HepG2 (cell line): Measurements from ENCODE around the gene PCNA. TPM values are rescaled to one million over a fixed set of nuclear protein-coding genes. Genes with fewer than 3 reads are reported as not detected.

Source experiments
- ARID3A ChIP-seq: IDR thresholded peaks from 2 replicates; pipeline ENCODE4 v1.6.1; 2012; ENCODE audit warnings: low read depth, low read length, improper control_type of control experiment
- ARNT2 ChIP-seq: sonication (generic); formaldehyde crosslinking; IDR thresholded peaks from 2 replicates; pipeline ENCODE4 v1.8.0; 2022; ENCODE audit warnings: mild to moderate bottlenecking, low read depth, missing genetic modification reagents, moderate library complexity
- CREB3 ChIP-seq: sonication (generic); formaldehyde crosslinking; IDR thresholded peaks from 2 replicates; pipeline ENCODE4 v1.5.0; 2020; ENCODE audit warnings: missing genetic modification reagents
- GMEB2 ChIP-seq: IDR thresholded peaks from 2 replicates; pipeline ENCODE4 v1.6.1; 2016; ENCODE audit warnings: missing biosample characterization, missing genetic modification reagents, low read depth
- GPN1 ChIP-seq: sonication (generic); formaldehyde crosslinking; IDR thresholded peaks from 2 replicates; pipeline ENCODE4 v1.5.1; 2020; ENCODE audit warnings: missing genetic modification reagents, borderline replicate concordance
- IKZF5 ChIP-seq: IDR thresholded peaks from 2 replicates; pipeline ENCODE4 v1.6.1; 2018; ENCODE audit warnings: missing genetic modification reagents, mild to moderate bottlenecking, missing compliant biosample characterization
- KDM6A ChIP-seq: IDR thresholded peaks from 2 replicates; pipeline ENCODE4 v1.6.1; 2016; ENCODE audit warnings: low read depth
- MAF1 ChIP-seq: sonication (generic); formaldehyde crosslinking; IDR thresholded peaks from 2 replicates; pipeline ENCODE4 v1.5.0; 2020; ENCODE audit warnings: missing genetic modification reagents, borderline replicate concordance
- SETDB1 ChIP-seq: sonication (generic); formaldehyde crosslinking; IDR thresholded peaks from 2 replicates; pipeline ENCODE4 v1.5.1; 2020; ENCODE audit warnings: missing genetic modification reagents, mild to moderate bottlenecking, borderline replicate concordance
- SMARCE1 ChIP-seq: fragments of 450-650 bp; IDR thresholded peaks from 2 replicates; pipeline ENCODE4 v1.6.1; 2017; ENCODE audit warnings: borderline replicate concordance
- ZBED4 ChIP-seq: sonication (generic); formaldehyde crosslinking; IDR thresholded peaks from 2 replicates; pipeline ENCODE4 v1.4.0; 2020; ENCODE audit warnings: missing genetic modification reagents, borderline replicate concordance
- ZBTB7A ChIP-seq: sonication (generic); formaldehyde crosslinking; IDR thresholded peaks from 2 replicates; pipeline ENCODE4 v1.8.0; 2022; ENCODE audit warnings: mild to moderate bottlenecking, missing genetic modification reagents
- ZNF230 ChIP-seq: sonication (generic); formaldehyde crosslinking; IDR thresholded peaks from 2 replicates; pipeline ENCODE4 v1.4.0; 2020; ENCODE audit warnings: mild to moderate bottlenecking, missing genetic modification reagents
- ZNF451 ChIP-seq: sonication (generic); formaldehyde crosslinking; IDR thresholded peaks from 2 replicates; pipeline ENCODE4 v1.5.0; 2020; ENCODE audit warnings: mild to moderate bottlenecking, missing genetic modification reagents
- ZNF724P ChIP-seq: sonication (generic); formaldehyde crosslinking; IDR thresholded peaks from 2 replicates; pipeline ENCODE4 v1.8.0; 2022; ENCODE audit warnings: missing genetic modification reagents, borderline replicate concordance
- ZNF761 ChIP-seq: sonication (generic); formaldehyde crosslinking; conservative IDR thresholded peaks from 2 replicates; pipeline ENCODE4 v1.4.0; 2020; ENCODE audit warnings: mild to moderate bottlenecking, missing genetic modification reagents
- ZNF768 ChIP-seq: sonication (generic); formaldehyde crosslinking; IDR thresholded peaks from 2 replicates; pipeline ENCODE4 v1.4.0; 2020; ENCODE audit warnings: missing genetic modification reagents
- ZNF788 ChIP-seq: sonication (generic); formaldehyde crosslinking; IDR thresholded peaks from 2 replicates; pipeline ENCODE4 v1.5.0; 2020; ENCODE audit warnings: mild to moderate bottlenecking, missing genetic modification reagents, borderline replicate concordance
- ZNF800 ChIP-seq: sonication (generic); formaldehyde crosslinking; IDR thresholded peaks from 2 replicates; pipeline ENCODE4 v1.4.0; 2020; ENCODE audit warnings: missing genetic modification reagents
- polyA plus RNA-seq, 8 experiments: library from polyadenylated mRNA; depleted of rRNA in 3 of 8; stranded (reverse) in 7 of 8; unstranded in 1 of 8; fragments of >200 nt; fragmentation: Illumina TruSeq in 4 of 8; extraction: Trizol in 4 of 8; gene quantifications; 2 replicates each; pipeline versions ENCODE4 v1.2.1 to v1.2.3, GENCODE V29; 2011 to 2016; ENCODE audit warnings: low read depth in 4 of 8, missing spikeins in 1 of 8, mixed read lengths in 1 of 8; ENCODE audit not compliant: insufficient read depth in 1 of 8
- total RNA-seq, 5 experiments: library from RNA; depleted of rRNA; stranded (reverse); fragments of >200 nt; fragmentation: Illumina TruSeq; extraction: Trizol; gene quantifications; 2 replicates each; pipeline ENCODE4 v1.2.3, GENCODE V29; 2016; ENCODE audit warnings: low read depth in 1 of 5

The PCNA gene
- total and polyA plus RNA-seq, 2 of the 13 experiments (the other 11 are each of a cell fraction or from before 2014, with no cell fraction given), result 229 to 655 TPM

GRCh38 chr20:5073660-5074231 lies 46.0 kb downstream of the PCNA start (continued):
- TF ChIP-seq ARID3A, result no peak
- no peak for TF ChIP-seq GMEB2 (CRISPR knock-in tag)
- TF ChIP-seq GPN1 (CRISPR knock-in tag), result no peak
- no peak for TF ChIP-seq ZNF451 (CRISPR knock-in tag)
- no peak for TF ChIP-seq ZNF761 (CRISPR knock-in tag)
- TF ChIP-seq ZNF788 (CRISPR knock-in tag), result 0 out of 2 replicates have a peak, but pooled peaks have one; percentile 6
- TF ChIP-seq CREB3 (CRISPR knock-in tag), result no peak
- no peak for TF ChIP-seq ZNF230 (CRISPR knock-in tag)
- no peak for TF ChIP-seq ZBED4 (CRISPR knock-in tag)
- no peak for TF ChIP-seq MAF1
- TF ChIP-seq ARNT2 (CRISPR knock-in tag), result no peak
- no peak for TF ChIP-seq IKZF5 (CRISPR knock-in tag)
- no peak for TF ChIP-seq ZNF724P (CRISPR knock-in tag)
- TF ChIP-seq SETDB1 (CRISPR knock-in tag), result no peak
- TF ChIP-seq ZNF768, result no peak
- no peak for TF ChIP-seq ZBTB7A (CRISPR knock-in tag)
- TF ChIP-seq KDM6A, result no peak
- no peak for TF ChIP-seq SMARCE1
- no peak for TF ChIP-seq ZNF800
